WTC11 (cell line): ENCODE data around the gene VAC14. TPM values are rescaled to one million over a fixed set of nuclear protein-coding genes. Genes with fewer than 3 reads are reported as not detected.

Experiments used
- ATAC-seq: fragments of 200-7000 bp; cut with Tn5 transposase; 2 replicates; pipeline ENCODE4 v1.10.0; 2021; ENCODE audit warnings: mild to moderate bottlenecking, moderate library complexity
- CTCF ChIA-PET: fragments of 300-600 bp; sonication (Branson Sonifier 250); formaldehyde crosslinking; loops from one replicate; lab custom pipeline; 2021; ENCODE audit warnings: antibody characterized with exemption; lab: Charles Lee
- POLR2A ChIA-PET: fragments of 350-600 bp; sonication (Branson Sonifier 250); formaldehyde crosslinking; loops from one replicate; lab custom pipeline; 2021; ENCODE audit warnings: antibody characterized with exemption; lab: Charles Lee
- DNase-seq: peaks from one replicate; pipeline ENCODE4 v3.0.0; 2021; ENCODE audit warnings: low spot score
- H3K27ac Mint-ChIP-seq: 2 replicates; pipeline ENCODE4 v1.8.0; 2021; ENCODE audit warnings: mixed read lengths
- H3K27me3 Mint-ChIP-seq: 2 replicates; pipeline ENCODE4 v1.8.0; 2021; ENCODE audit warnings: low read depth, mild to moderate bottlenecking, moderate library complexity, mixed read lengths
- H3K36me3 Mint-ChIP-seq: 2 replicates; pipeline ENCODE4 v1.8.0; 2021; ENCODE audit warnings: mixed read lengths
- H3K4me1 Mint-ChIP-seq: 2 replicates; pipeline ENCODE4 v1.8.0; 2022; ENCODE audit warnings: mixed read lengths
- H3K4me3 Mint-ChIP-seq: 2 replicates; pipeline ENCODE4 v1.8.0; 2021; ENCODE audit warnings: mild to moderate bottlenecking, moderate library complexity, mixed read lengths
- H3K9me3 Mint-ChIP-seq: 2 replicates; pipeline ENCODE4 v1.8.0; 2021; ENCODE audit warnings: mixed read lengths
- ATF2 ChIP-seq: sonication (generic); formaldehyde crosslinking; IDR thresholded peaks from 2 replicates; pipeline ENCODE4 v1.8.1; 2022; ENCODE audit warnings: low read depth, missing genetic modification reagents, borderline replicate concordance
- CREB1 ChIP-seq: sonication (generic); formaldehyde crosslinking; IDR thresholded peaks from 2 replicates; pipeline ENCODE4 v1.8.0; 2023; ENCODE audit warnings: mild to moderate bottlenecking, missing genetic modification reagents
- ESRRA ChIP-seq: sonication (generic); formaldehyde crosslinking; IDR thresholded peaks from 2 replicates; pipeline ENCODE4 v1.8.1; 2022; ENCODE audit warnings: mild to moderate bottlenecking, missing genetic modification reagents, borderline replicate concordance
- ETV6 ChIP-seq: sonication (generic); formaldehyde crosslinking; IDR thresholded peaks from 2 replicates; pipeline ENCODE4 v1.8.1; 2022; ENCODE audit warnings: mild to moderate bottlenecking, missing genetic modification reagents
- FOXJ3 ChIP-seq: sonication (generic); formaldehyde crosslinking; IDR thresholded peaks from 2 replicates; pipeline ENCODE4 v1.9.0; 2021; ENCODE audit warnings: missing genetic modification reagents, mild to moderate bottlenecking, borderline replicate concordance
- GRHL2 ChIP-seq: fragments of 250-450 bp; sonication (Bioruptor Pico); IDR thresholded peaks from 2 replicates; pipeline ENCODE4 v1.8.0; 2022; ENCODE audit warnings: mild to moderate bottlenecking, moderate library complexity; ENCODE audit not compliant: insufficient replicate concordance, severe bottlenecking
- JUN ChIP-seq: sonication (generic); formaldehyde crosslinking; IDR thresholded peaks from 2 replicates; pipeline ENCODE4 v1.8.0; 2023; ENCODE audit warnings: mild to moderate bottlenecking, missing genetic modification reagents
- MXD4 ChIP-seq: fragments of 250-450 bp; sonication (Bioruptor Pico); IDR thresholded peaks from 2 replicates; pipeline ENCODE4 v1.8.0; 2021; ENCODE audit warnings: mild to moderate bottlenecking, moderate library complexity, borderline replicate concordance
- NR2C2 ChIP-seq: sonication (generic); formaldehyde crosslinking; IDR thresholded peaks from 2 replicates; pipeline ENCODE4 v1.8.0; 2022; ENCODE audit warnings: mild to moderate bottlenecking, missing genetic modification reagents
- RORB ChIP-seq: fragments of 250-450 bp; sonication (Bioruptor Pico); IDR thresholded peaks from 2 replicates; pipeline ENCODE4 v1.9.0; 2021; ENCODE audit warnings: mild to moderate bottlenecking
- TEAD4 ChIP-seq: sonication (generic); formaldehyde crosslinking; IDR thresholded peaks from 2 replicates; pipeline ENCODE4 v1.8.0; 2022; ENCODE audit warnings: mild to moderate bottlenecking, missing genetic modification reagents
- ZNF121 ChIP-seq: sonication (generic); formaldehyde crosslinking; IDR thresholded peaks from 2 replicates; pipeline ENCODE4 v1.8.0; 2023; ENCODE audit warnings: missing genetic modification reagents
- ZNF317 ChIP-seq: sonication (generic); formaldehyde crosslinking; IDR thresholded peaks from 2 replicates; pipeline ENCODE4 v1.8.1; 2023; ENCODE audit warnings: low read depth, mild to moderate bottlenecking, moderate library complexity, missing genetic modification reagents, borderline replicate concordance
- ZNF396 ChIP-seq: fragments of 250-450 bp; sonication (Bioruptor Pico); IDR thresholded peaks from 2 replicates; pipeline ENCODE4 v1.8.0; 2021; ENCODE audit warnings: mild to moderate bottlenecking, moderate library complexity, borderline replicate concordance
- ZNF423 ChIP-seq: fragments of 250-450 bp; sonication (Bioruptor Pico); IDR thresholded peaks from 2 replicates; pipeline ENCODE4 v2.1.2; 2022; ENCODE audit warnings: mild to moderate bottlenecking, moderate library complexity
- total RNA-seq: library from RNA; stranded (reverse); gene quantifications from 3 replicates; pipeline ENCODE4 v1.2.3, GENCODE V29; 2021
- TF ChIP-seq, protein P1 (sequence below): sonication (generic); formaldehyde crosslinking; IDR thresholded peaks from 2 replicates; pipeline ENCODE4 v1.8.0; 2022; ENCODE audit warnings: mild to moderate bottlenecking, missing genetic modification reagents
- TF ChIP-seq, protein P2 (sequence below): sonication (generic); formaldehyde crosslinking; conservative IDR thresholded peaks from 2 replicates; pipeline ENCODE4 v1.8.1; 2023; ENCODE audit warnings: mild to moderate bottlenecking, low read depth, missing genetic modification reagents, moderate library complexity
- TF ChIP-seq, protein P3 (sequence below): sonication (generic); formaldehyde crosslinking; IDR thresholded peaks from 2 replicates; pipeline ENCODE4 v1.8.0; 2023; ENCODE audit warnings: mild to moderate bottlenecking, missing genetic modification reagents

Gene VAC14
- total RNA-seq, 1 experiment from 2014 or later = 60.1 TPM

GRCh38 chr16:70740914-70741782 lies 59.8 kb downstream of the VAC14 start:
- H3K27ac Mint-ChIP-seq = peak overlapping the region; percentile 68; the same call in 1 of the 2 replicates
- DNase-seq (no peak), ATAC-seq (no peak)
- H3K36me3 Mint-ChIP-seq = peaks cover 19% of the 10 kb centered on the region
- H3K9me3 Mint-ChIP-seq = peaks cover 9% of the 10 kb centered on the region
- POLR2A ChIA-PET = no interaction called here
- H3K27me3 Mint-ChIP-seq = no peaks in the 10 kb centered on the region
- TF ChIP-seq, protein P1, sequence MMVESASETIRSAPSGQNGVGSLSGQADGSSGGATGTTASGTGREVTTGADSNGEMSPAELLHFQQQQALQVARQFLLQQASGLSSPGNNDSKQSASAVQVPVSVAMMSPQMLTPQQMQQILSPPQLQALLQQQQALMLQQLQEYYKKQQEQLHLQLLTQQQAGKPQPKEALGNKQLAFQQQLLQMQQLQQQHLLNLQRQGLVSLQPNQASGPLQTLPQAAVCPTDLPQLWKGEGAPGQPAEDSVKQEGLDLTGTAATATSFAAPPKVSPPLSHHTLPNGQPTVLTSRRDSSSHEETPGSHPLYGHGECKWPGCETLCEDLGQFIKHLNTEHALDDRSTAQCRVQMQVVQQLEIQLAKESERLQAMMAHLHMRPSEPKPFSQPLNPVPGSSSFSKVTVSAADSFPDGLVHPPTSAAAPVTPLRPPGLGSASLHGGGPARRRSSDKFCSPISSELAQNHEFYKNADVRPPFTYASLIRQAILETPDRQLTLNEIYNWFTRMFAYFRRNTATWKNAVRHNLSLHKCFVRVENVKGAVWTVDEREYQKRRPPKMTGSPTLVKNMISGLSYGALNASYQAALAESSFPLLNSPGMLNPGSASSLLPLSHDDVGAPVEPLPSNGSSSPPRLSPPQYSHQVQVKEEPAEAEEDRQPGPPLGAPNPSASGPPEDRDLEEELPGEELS (CRISPR knock-in tag) = no peak
- TF ChIP-seq ESRRA (CRISPR knock-in tag) = no peak
- TF ChIP-seq ZNF423 (CRISPR knock-in tag) = no peak
- H3K4me3 Mint-ChIP-seq = no peak overlapping the region
- CTCF ChIA-PET = interaction anchor here (1.2 to 1.3 kb wide), 2 partner anchors 30 to 58 kb away, joined by 3 to 5 read pairs; no protein-coding TSS in a partner anchor
- H3K4me1 Mint-ChIP-seq = peaks cover 13% of the 10 kb centered on the region

DNA sequence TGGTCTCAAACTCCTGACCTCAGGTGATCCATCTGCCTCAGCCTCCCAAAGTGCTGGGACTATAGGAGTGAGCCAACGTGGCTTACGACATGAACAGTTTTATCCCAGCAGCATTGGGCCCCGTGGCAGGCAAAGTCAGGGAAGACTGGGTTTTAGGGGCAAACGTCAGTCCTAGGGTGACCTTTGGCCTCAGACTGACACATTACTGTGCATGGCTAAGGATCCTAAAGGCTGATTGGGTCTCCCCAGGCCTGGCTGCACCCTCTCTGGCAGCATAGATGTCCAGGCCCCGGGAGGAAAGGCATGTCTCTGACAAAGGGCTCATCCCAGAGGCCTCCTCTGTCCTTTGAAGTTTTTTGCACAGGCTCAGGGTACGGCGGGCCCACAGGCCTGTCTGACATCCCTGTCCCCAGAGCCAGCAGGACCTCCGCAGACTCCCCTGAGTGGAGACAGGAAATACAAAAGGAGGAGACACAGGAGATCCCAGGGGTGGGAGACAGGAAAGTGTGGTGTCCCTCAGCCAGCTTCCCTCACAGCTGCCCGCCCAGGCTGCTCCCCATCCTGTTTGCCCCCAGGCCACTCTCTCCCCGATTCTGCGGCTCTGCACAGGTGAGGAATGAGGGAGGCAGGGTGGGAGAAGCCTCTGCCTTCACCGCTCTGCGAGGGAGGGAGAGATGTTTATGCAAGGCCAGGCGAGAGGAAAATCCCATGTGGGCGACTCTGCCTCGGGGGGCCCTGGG lies 60.6 kb downstream of the VAC14 start:
- H3K36me3 Mint-ChIP-seq = peaks cover 19% of the 10 kb centered on the region
- peaks cover 9% of the 10 kb centered on the region for H3K9me3 Mint-ChIP-seq
- CTCF ChIA-PET = interaction anchor here (0.6 to 1.3 kb wide), 2 partner anchors 31 kb away, joined by 3 to 5 read pairs; no protein-coding TSS in a partner anchor
- no peak for ATAC-seq
- peaks cover 21% of the 10 kb centered on the region for H3K4me1 Mint-ChIP-seq
- TF ChIP-seq ZNF121 (CRISPR knock-in tag) (no peak), MXD4 (CRISPR knock-in tag) (no peak), JUN (no peak), ATF2 (CRISPR knock-in tag) (no peak), ETV6 (no peak), RORB (CRISPR knock-in tag) (no peak), ZNF396 (CRISPR knock-in tag) (no peak)
- TF ChIP-seq, protein P2, sequence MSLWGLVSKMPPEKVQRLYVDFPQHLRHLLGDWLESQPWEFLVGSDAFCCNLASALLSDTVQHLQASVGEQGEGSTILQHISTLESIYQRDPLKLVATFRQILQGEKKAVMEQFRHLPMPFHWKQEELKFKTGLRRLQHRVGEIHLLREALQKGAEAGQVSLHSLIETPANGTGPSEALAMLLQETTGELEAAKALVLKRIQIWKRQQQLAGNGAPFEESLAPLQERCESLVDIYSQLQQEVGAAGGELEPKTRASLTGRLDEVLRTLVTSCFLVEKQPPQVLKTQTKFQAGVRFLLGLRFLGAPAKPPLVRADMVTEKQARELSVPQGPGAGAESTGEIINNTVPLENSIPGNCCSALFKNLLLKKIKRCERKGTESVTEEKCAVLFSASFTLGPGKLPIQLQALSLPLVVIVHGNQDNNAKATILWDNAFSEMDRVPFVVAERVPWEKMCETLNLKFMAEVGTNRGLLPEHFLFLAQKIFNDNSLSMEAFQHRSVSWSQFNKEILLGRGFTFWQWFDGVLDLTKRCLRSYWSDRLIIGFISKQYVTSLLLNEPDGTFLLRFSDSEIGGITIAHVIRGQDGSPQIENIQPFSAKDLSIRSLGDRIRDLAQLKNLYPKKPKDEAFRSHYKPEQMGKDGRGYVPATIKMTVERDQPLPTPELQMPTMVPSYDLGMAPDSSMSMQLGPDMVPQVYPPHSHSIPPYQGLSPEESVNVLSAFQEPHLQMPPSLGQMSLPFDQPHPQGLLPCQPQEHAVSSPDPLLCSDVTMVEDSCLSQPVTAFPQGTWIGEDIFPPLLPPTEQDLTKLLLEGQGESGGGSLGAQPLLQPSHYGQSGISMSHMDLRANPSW (CRISPR knock-in tag) = no peak
- DNase-seq = no peak
- POLR2A ChIA-PET = no interaction called here
- H3K27ac Mint-ChIP-seq = no peak overlapping the region
- H3K27me3 Mint-ChIP-seq = no peaks in the 10 kb centered on the region
- H3K4me3 Mint-ChIP-seq = no peak overlapping the region

DNA sequence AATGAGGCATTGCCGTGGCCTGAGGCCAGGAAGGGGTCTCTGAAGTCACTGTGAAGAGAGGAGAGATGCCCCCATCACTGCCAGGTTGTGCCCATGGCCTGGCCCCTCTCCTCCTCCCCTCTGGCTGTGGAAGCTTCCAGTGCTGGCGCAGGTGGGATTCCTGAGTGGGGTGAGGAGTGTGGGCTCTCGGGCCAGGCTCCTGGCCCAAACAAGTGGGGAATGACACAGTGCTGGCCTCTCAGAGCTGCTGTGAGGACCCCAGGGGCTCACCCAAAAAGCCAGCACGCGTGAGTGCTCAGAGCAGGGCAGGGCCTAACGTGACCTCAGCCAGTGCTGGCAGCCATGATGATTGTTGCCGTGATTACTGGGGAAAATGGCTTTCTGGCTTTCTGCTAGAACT lies 61.6 kb downstream of the VAC14 start:
- Mint-ChIP-seq H3K9me3 (peaks cover 9% of the 10 kb centered on the region), H3K27me3 (no peaks in the 10 kb centered on the region), H3K36me3 (peaks cover 17% of the 10 kb centered on the region), H3K4me1 (peaks cover 21% of the 10 kb centered on the region), H3K27ac (peak overlapping the region; percentile 79; the same call in 1 of the 2 replicates), H3K4me3 (no peak overlapping the region)
- no peak for TF ChIP-seq FOXJ3 (CRISPR knock-in tag)
- no peak for TF ChIP-seq CREB1 (CRISPR knock-in tag)
- TF ChIP-seq NR2C2 = no peak
- TF ChIP-seq, protein P3, sequence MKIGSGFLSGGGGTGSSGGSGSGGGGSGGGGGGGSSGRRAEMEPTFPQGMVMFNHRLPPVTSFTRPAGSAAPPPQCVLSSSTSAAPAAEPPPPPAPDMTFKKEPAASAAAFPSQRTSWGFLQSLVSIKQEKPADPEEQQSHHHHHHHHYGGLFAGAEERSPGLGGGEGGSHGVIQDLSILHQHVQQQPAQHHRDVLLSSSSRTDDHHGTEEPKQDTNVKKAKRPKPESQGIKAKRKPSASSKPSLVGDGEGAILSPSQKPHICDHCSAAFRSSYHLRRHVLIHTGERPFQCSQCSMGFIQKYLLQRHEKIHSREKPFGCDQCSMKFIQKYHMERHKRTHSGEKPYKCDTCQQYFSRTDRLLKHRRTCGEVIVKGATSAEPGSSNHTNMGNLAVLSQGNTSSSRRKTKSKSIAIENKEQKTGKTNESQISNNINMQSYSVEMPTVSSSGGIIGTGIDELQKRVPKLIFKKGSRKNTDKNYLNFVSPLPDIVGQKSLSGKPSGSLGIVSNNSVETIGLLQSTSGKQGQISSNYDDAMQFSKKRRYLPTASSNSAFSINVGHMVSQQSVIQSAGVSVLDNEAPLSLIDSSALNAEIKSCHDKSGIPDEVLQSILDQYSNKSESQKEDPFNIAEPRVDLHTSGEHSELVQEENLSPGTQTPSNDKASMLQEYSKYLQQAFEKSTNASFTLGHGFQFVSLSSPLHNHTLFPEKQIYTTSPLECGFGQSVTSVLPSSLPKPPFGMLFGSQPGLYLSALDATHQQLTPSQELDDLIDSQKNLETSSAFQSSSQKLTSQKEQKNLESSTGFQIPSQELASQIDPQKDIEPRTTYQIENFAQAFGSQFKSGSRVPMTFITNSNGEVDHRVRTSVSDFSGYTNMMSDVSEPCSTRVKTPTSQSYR (CRISPR knock-in tag) = no peak
- no peak for TF ChIP-seq GRHL2 (CRISPR knock-in tag)
- no peak for TF ChIP-seq ZNF317 (CRISPR knock-in tag)
- TF ChIP-seq TEAD4 = no peak
- no peak for ATAC-seq
- no peak for DNase-seq
- POLR2A ChIA-PET = interaction anchor here (1.2 kb wide), 1 partner anchor 52 kb away, joined by 4 read pairs; no protein-coding TSS in a partner anchor
- CTCF ChIA-PET = interaction anchor here (0.6 to 3.0 kb wide), 9 partner anchors 12 to 59 kb away, joined by 4 to 91 read pairs (median 15); partner anchors contain the start of gene MTSS2
